Kidney epithelial cell (primary cell): ENCODE results near the gene NCOA3. TPM values are rescaled to one million over a fixed set of nuclear protein-coding genes. Genes with fewer than 3 reads are reported as not detected.

Experiments used
- DNase-seq: peaks from one replicate; pipeline ENCODE4 v3.0.0-alpha.2; 2010; ENCODE audit warnings: low read depth
- H3K27me3 ChIP-seq: 2 replicates; pipeline ENCODE4 v1.6.0; 2011; ENCODE audit warnings: low read length; ENCODE audit not compliant: control insufficient read depth, insufficient read depth
- H3K36me3 ChIP-seq: 2 replicates; pipeline ENCODE4 v1.5.1; 2011; ENCODE audit warnings: low read length; ENCODE audit not compliant: control insufficient read depth, insufficient read depth
- H3K4me3 ChIP-seq: 2 replicates; pipeline ENCODE4 v1.5.1; 2011; ENCODE audit warnings: low read depth, mild to moderate bottlenecking, control low read depth, low read length
- total RNA-seq: library from RNA; depleted of rRNA; stranded (reverse); fragments of >200 nt; gene quantifications from 2 replicates; pipeline ENCODE4 v1.2.3, GENCODE V29; 2015
- TF ChIP-seq, protein P1 (sequence below): IDR thresholded peaks from 2 replicates; pipeline ENCODE4 v1.5.1; 2011; ENCODE audit warnings: mild to moderate bottlenecking, moderate library complexity, low read length, control low read depth, inconsistent platforms; ENCODE audit not compliant: insufficient read depth, poor library complexity, severe bottlenecking

Gene NCOA3
- total RNA-seq, 1 donor from 2014 or later: 27.3 TPM

DNA sequence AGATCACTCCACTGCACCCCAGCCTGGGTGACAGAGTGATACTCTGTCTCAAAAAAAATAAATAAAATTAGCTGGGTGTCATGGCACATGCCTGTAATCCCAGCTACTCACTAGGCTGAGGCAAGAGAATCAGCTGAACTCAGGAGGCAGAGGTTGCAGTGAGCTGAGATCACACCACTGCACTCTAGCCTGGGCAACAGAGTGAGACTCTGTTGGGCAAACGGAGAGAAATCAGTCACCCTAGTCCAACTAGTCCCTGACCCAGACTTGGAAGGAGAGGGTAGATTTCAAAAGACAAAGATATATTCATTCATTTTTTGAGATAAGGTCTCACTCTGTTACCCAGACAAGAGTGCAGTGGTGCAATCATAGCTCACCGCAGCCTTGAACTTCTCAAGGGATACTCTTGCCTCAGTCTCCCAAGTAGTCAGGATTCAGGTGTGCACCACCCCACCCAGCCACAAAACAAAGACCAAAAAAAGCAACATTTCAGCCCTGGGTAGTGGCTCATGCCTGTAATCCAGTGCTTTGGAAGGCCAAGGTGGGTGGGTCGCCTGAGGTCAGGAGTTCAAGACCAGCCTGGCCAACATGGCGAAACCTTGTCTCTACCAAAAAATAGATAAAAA lies 26.2 kb upstream of the NCOA3 start:
- Histone ChIP-seq H3K27me3 (no peaks in the 10 kb centered on the region), H3K4me3 (no peak overlapping the region), H3K36me3 (no peaks in the 10 kb centered on the region)
- TF ChIP-seq, protein P1, sequence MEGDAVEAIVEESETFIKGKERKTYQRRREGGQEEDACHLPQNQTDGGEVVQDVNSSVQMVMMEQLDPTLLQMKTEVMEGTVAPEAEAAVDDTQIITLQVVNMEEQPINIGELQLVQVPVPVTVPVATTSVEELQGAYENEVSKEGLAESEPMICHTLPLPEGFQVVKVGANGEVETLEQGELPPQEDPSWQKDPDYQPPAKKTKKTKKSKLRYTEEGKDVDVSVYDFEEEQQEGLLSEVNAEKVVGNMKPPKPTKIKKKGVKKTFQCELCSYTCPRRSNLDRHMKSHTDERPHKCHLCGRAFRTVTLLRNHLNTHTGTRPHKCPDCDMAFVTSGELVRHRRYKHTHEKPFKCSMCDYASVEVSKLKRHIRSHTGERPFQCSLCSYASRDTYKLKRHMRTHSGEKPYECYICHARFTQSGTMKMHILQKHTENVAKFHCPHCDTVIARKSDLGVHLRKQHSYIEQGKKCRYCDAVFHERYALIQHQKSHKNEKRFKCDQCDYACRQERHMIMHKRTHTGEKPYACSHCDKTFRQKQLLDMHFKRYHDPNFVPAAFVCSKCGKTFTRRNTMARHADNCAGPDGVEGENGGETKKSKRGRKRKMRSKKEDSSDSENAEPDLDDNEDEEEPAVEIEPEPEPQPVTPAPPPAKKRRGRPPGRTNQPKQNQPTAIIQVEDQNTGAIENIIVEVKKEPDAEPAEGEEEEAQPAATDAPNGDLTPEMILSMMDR: no peak
- DNase-seq: no peak

DNA sequence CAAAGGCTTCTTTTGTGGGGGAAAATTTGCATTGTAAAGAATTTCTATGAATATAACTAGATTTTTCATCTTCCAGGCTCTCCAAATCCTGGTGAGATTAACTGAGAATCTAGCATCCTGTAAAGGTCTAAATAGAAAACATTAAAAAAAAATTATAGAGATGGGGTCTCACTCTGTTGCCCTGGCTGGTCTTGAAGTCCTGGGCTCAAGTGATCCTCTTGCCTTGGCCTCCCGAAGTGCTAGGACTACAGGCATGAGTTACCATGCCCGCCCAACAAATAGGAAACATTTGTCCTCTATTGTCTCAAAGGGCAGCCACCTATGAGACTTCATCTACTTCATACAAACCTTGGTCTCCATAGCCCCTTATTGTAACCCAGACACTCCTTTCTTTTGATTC lies 25.2 kb upstream of the NCOA3 start:
- no peaks in the 10 kb centered on the region for H3K27me3 ChIP-seq
- no peak for DNase-seq
- no peaks in the 10 kb centered on the region for H3K36me3 ChIP-seq
- H3K4me3 ChIP-seq: no peak overlapping the region
- TF ChIP-seq, protein P1: no peak

DNA sequence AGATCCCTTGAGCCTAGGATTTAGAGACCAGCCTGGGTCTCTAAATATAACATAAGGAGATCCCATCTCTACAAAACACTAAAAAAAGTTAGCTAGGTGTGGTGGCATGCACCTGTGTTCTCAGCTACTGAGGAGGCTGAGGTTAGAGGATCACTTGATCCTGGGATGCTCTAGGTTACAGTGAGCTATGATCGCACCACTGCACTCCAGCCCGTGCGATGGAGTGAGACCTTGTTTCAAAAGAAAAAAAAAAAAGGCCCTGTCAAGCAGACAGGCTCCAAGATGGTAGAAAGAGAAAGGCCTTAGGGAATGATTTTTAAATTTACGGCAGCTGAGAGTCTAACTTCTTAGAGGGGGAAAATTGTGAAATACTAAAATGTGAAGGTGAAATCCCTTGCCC lies 22.6 kb upstream of the NCOA3 start:
- TF ChIP-seq, protein P1: no peak
- H3K36me3 ChIP-seq: no peaks in the 10 kb centered on the region
- H3K27me3 ChIP-seq: no peaks in the 10 kb centered on the region
- DNase-seq: no peak
- H3K4me3 ChIP-seq: no peak overlapping the region

DNA sequence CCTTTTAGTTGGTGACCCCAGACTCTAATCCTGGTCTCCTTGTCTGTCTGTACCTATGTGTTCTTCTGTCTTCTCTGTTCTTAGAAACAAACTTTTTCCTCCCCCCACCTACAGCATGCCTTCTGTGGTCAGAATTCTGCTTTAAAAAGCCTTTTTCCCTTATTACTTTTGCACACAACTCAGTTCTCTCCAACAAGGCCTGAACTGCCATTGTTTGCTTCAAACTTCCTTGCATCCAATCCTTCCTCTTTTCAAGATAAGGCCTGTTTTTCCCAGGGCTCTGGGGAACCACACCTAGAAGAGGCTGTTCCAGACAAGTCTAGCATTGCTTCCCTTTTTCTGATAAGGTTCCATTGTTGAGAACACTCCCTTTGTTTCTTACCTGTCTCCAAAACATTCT lies 22.2 kb upstream of the NCOA3 start:
- no peak overlapping the region for H3K4me3 ChIP-seq
- H3K27me3 ChIP-seq: no peaks in the 10 kb centered on the region
- TF ChIP-seq, protein P1: no peak
- DNase-seq: no peak
- H3K36me3 ChIP-seq: no peaks in the 10 kb centered on the region

DNA sequence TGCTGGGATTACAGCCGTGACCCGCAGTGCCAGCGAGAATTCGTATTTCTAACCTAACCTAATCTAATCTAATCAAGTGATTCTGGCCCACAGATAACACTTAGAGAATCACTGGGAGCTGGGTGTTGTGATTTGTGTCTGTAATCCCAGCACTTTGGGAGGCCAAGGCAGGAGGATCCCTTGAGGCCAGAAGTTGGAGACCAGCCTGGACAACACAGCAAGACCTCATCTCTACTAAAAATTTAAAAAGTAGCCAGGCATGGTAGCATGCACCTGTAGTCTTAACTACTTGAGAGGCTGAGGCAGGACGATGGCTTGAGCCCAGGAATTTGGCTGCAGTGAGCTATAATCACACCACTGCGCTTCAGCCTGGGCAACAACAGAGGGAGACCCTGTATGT lies 21.4 kb upstream of the NCOA3 start:
- DNase-seq: no peak
- TF ChIP-seq, protein P1: no peak
- Histone ChIP-seq H3K27me3 (no peaks in the 10 kb centered on the region), H3K36me3 (no peaks in the 10 kb centered on the region), H3K4me3 (no peak overlapping the region)

DNA sequence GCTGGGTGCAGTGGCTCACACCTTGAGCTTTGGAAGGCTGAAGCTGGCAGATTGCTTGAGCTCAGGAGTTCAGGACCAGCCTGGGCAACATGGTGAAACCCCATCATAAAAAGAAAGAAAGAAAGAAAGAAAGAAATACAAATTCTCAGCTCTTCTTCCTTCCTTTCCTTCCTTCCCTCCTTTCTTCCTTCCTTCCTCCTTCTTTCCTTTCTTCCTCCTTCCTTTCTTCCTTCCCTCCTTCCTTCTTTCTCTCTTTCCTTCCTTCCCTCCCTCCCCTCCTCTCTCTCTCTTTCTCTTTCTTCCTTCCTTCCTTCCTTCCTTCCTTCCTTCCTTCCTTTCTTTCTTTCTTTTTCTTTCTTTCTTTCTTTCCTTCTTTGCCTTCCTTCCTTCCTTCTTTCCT lies 21.0 kb upstream of the NCOA3 start:
- TF ChIP-seq, protein P1: no peak
- DNase-seq: no peak
- no peak overlapping the region for H3K4me3 ChIP-seq
- no peaks in the 10 kb centered on the region for H3K36me3 ChIP-seq
- H3K27me3 ChIP-seq: no peaks in the 10 kb centered on the region
